ENCODE measurements around the gene TMEM184B.
"Not testable (repeated sequence)": the region's sequence is repeated elsewhere in the genome, so short reads cannot be mapped to it uniquely, and the experiment has no call there.

The TMEM184B gene

DNA sequence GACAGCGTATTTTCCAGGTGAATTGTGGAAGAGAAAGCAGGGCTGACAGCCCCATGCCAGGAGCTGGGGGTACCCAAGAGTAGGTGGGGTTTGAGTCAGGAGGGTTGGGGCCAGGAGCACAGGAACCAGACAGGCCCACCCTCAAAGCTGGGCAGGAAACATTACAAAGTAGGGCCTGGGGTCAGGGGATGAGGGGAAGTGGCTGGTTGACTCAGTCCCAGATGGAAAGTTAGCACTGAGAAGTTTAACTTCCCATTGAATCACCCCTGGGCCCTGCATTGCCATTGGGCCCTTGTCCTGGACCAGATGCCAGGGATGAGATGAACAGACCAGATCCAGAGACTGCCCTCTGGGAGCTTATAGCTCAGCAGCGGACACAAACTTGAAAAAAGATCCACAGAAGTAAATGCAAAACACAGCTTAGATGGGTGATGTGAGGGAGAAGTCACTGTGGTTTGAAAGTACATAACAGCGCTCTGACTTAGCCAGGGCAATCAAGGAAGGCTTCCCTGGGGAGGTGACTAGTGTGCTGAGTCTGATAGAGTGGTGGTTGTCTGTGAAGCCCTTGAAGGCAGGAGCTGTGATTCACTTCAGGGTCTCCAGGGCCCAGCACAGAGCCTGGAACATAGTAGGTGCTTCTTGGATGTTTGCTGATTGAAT, 68.8 kb downstream of the TMEM184B start:
- ATAC-seq, result no peak

DNA sequence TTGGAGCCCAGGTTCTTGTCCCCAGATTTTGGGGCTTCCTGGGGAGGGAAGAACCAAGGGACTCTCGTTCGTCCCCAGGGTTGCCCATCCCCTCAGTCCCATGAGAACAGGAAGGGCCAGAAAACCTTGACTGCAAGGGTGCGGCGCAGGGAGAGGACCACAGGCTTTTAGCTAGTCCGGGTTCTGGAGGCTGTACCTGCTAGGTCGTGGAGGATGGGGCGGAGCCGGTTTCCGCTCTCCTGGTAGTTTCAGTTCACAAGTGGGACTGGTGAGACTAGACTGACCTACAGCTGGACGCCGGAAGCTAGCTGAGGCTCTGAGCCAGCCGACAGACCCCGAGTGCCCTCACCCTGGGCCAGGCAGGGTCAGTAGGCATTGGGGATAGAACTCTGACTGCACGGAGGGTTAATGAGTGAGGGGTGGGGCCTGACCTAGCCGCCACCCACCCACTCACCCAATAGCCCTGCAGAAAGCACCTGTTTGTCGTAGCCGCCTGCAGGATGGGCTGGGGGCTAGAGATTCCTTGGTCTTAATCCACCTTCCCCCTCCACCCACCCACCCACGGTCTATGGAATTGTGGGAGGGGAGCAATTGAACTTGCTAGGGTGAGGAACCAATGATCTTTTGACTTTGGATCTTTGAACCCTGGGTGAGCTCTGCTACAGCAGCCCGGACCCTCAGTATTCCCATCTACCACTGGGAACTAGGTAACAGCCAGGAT, 69.6 kb downstream of the TMEM184B start:
- ATAC-seq, result peak in 1 of 2 donors; percentile 17

DNA sequence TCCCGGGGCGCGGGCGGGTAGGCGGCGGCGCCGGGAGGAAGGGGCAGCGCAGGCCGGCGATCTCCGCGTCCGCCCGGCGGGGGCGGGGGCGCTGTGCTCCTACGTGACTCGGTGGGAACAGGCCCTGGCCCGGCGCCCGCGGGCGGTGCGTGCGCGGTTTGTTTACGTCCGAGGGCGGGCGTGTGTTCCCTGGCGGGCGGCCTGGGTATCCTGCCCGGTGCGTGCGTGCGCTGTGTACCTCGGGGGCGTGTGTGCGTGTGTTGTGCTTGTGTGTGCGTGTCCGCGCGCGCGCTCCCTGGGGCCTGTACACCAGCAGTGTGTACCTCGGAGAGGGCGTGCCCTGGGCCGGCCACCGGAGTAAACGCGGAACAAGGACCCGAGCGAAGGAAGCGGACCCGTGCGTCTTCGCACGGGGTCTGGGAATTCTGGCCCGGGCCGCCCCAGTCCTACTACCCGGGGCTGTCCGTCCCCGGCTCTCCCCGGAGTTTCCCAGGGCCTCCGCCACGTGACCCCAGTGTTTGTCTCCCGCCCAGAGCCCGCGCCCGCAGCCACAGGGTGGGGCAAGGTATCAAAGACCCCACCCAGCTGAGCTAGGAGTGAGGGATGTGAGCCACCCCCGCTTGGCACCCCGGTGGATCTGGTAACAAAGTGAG, 70.2 kb downstream of the TMEM184B start:
- ATAC-seq, result peak; percentile 38 to 40

GRCh38 chr22:38201711-38202436, 70.9 kb downstream of the TMEM184B start, which contains the start of gene MAFF:
TSS of gene MAFF (plus strand) at chr22:38201994. CDS start at chr22:38213854, 11,860 bp downstream.
- ATAC-seq, result peak; percentile 67 to 73

GRCh38 chr22:38201371-38201710, 71.5 kb downstream of the TMEM184B start:
- no peak for ATAC-seq

DNA sequence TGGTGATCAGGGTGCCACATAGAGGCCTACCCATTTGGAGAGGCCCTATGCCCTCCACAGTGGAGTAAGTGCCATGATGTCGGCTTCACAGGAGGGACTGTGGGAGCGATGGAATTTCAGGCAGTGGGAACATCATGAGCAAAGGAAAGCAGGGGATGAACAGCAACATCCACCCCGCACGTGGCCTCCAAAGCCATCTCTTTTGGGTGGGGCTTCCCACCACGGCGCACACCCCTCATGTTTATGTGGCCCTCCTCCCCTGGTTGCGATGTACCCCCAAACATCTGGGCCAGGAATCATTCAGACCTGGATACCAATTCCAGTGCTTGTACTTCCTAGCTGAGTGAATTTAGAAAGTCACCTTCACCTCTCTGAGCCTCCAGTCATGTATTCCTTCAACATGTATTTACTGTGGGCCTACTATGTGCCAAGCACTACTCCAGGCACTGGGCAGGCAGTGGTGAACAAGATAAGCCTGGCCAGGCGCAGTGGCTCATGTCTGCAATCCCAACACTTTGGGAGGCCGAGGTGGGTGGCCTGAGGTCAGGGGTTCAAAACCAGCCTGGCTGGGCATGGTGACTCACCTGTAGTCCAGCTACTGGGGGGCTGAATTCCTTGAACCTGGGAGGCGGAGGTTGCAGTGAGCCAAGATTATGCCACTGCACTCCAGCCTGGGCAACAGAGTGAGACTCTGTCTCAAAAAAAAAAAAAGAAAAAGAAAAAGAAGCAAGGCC, 72.8 kb downstream of the TMEM184B start:
- no peak for ATAC-seq

- ATAC-seq, result no peak
These were observed 75.9 kb downstream of the TMEM184B start for GRCh38 chr22:38196791-38197419.

- ATAC-seq, result no peak
These were observed 79.2 kb downstream of the TMEM184B start for GRCh38 chr22:38193580-38193979.

DNA sequence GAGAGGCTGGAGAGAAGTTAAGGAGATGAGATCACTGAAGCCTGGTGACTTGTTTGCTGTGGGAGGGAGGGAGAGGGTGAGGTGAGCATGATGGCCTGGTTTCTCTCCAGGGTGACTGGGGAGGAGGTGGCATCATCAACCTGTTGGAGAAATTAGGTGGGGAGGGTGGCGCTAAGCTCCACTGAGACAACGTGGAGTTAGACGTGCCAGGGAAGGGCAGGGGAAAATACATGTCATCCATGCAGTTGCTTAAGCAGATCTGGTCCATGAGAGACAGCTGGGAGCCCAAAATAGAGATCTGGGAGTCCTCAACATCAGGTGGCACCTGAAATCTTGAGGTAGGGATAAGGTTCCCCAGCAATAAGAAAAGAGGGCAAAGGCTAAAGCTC, 80.3 kb downstream of the TMEM184B start:
- no peak for ATAC-seq

- ATAC-seq, result no peak
These were observed 80.9 kb downstream of the TMEM184B start for GRCh38 chr22:38191731-38192474.

GRCh38 chr22:38191055-38191454, 81.8 kb downstream of the TMEM184B start:
- ATAC-seq, result no peak

DNA sequence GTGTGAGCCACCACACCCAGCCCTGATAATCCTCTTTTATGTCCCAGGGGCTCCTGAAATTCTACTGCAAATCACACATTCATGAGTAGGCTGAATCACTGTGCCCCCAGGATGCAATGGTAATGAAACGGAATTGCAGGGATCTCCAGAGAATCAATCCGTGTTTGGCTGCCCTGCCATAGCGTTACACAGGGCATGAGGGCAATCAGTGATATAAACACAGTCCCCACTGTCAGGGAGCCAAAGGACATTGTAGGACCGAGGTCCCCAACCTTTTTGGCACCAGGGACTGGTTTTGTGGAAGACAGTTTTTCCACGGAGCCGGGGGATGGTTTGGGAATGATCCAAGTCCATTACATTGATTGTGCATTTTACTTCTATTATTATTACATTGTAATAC, 82.2 kb downstream of the TMEM184B start:
- no peak for ATAC-seq

- no peak for ATAC-seq
These were observed 83.7 kb downstream of the TMEM184B start for GRCh38 chr22:38189104-38189503.

- ATAC-seq, result no peak
These were observed 85.2 kb downstream of the TMEM184B start for GRCh38 chr22:38187413-38188212.

DNA sequence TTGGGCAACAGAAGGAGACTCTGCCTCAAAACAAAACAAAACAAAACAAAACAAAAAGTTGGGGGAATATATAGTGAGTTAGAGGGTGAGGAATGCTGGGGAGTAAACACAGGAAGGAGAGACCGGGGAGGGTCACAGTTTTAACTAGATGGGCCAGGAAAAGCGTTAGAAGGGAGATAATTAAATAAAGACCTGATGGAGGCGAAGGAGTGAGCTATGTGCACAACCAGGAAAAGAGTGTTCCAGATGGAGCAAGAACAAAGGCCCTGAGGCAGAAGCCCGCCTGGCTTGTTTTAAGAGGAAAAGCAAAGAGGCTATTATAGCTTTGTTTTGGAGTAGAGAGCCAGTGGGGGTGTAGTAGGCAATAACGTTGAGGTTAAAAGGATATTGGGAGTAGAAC, 86.4 kb downstream of the TMEM184B start:
- ATAC-seq, result no peak

DNA sequence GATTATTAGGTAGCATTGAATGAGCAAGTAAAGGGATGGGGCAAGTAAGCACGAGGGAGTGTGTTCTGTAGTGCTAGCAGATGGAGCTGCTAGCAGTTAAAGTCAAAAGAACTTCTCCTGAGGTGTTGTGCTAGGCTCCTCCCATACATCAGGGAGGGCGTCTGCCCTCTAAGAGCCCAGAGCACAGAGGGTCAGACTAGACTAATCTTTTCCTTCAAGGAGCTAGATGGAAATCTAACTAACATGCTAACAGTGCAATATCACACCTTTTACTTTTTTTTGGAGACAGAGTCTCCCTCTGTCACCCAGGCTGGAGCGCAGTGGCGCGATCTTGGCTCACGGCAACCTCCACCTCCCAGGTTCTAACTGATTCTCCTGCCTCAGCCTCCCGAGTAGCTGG, 88.0 kb downstream of the TMEM184B start:
- ATAC-seq, result no peak

DNA sequence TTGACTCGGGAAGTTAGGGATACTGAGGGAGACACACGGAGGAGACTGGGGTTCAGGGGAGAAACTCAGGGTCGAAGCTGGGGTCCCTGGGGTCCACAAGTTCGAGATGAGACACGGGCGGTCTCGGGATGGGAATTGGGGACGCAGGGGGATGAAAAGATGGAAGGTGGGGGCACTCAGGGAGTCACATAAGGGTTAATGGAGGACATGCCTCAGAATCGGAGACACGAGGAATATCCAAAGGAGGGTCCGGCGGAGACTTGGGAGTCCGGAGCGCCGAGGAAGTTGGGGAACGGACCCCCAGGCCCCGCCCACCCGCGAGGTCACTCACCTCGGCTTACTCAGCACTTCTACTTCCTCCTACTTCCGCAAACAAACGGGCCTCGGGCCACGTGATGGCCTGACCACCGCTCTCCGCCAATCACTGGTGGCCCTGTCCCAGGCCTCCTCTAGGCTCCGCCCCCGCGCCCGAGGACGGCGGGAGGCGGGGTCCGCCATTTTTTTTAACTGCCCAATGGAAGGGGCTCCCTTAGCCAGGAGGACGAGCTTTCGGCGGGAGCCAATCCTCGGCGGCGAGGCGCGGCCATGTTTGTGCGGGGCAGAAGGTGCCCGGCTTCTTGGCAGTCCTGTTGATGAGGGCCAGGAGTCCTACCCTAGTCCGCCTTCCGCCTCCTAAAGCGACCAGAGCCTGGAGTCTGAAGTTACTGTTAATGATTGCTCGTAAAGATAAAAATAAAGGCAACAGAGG, 91.2 kb downstream of the TMEM184B start, which contains the start of gene PLA2G6:
TSS of gene PLA2G6 (minus strand) at position 378 of the 748 bp plus-strand sequence. CDS start 12,404 bp downstream, outside the sequence.
- peak; percentile 84 to 91 for ATAC-seq

GRCh38 chr22:38180841-38181452, 91.9 kb downstream of the TMEM184B start:
- no peak for ATAC-seq

- not testable (repeated sequence) for ATAC-seq
These were observed 94.2 kb downstream of the TMEM184B start for GRCh38 chr22:38178605-38178937.
